Renal cortical epithelial cell (primary cell): Measurements from ENCODE around the gene PSENEN. TPM values are rescaled to one million over a fixed set of nuclear protein-coding genes. Genes with fewer than 3 reads are reported as not detected.
A peak's percentile ranks its signal among the peaks of the same experiment; 100 is the strongest.

Experiments used
- DNase-seq: peaks from one replicate; pipeline ENCODE4 v3.0.0-alpha.2; 2011; ENCODE audit warnings: low read depth
- total RNA-seq: library from RNA; depleted of rRNA; stranded (reverse); fragments of >200 nt; gene quantifications from 2 replicates; pipeline ENCODE4 v1.2.3, GENCODE V29; 2014

The PSENEN gene
- total RNA-seq, 1 donor from 2014 or later = 23.5 TPM

GRCh38 chr19:35773020-35773806 is 27.8 kb downstream of the PSENEN start:
- DNase-seq = peak; percentile 92

- DNase-seq = no peak
These were observed 29.0 kb downstream of the PSENEN start for GRCh38 chr19:35774274-35775045.

- DNase-seq = no peak
These were observed 29.5 kb downstream of the PSENEN start for GRCh38 chr19:35775046-35775297.

GRCh38 chr19:35775298-35776101 is 30.0 kb downstream of the PSENEN start, which contains the start of gene ARHGAP33:
TSS of gene ARHGAP33 (plus strand) at chr19:35775564. CDS start at chr19:35775659, 95 bp downstream.
- DNase-seq = peak; percentile 87

GRCh38 chr19:35776102-35776788 is 30.8 kb downstream of the PSENEN start:
- DNase-seq = no peak

GRCh38 chr19:35777086-35777841 is 31.8 kb downstream of the PSENEN start:
- no peak for DNase-seq

GRCh38 chr19:35777961-35778360 is 32.5 kb downstream of the PSENEN start:
- DNase-seq = no peak

- no peak for DNase-seq
These were observed 33.6 kb downstream of the PSENEN start for GRCh38 chr19:35779033-35779432.

GRCh38 chr19:35780058-35780457 is 34.6 kb downstream of the PSENEN start:
- no peak for DNase-seq

- no peak for DNase-seq
These were observed 35.3 kb downstream of the PSENEN start for GRCh38 chr19:35780717-35781116.

- DNase-seq = no peak
These were observed 36.2 kb downstream of the PSENEN start for GRCh38 chr19:35781650-35782049.

- no peak for DNase-seq
These were observed 37.1 kb downstream of the PSENEN start for GRCh38 chr19:35782589-35782988.

GRCh38 chr19:35783469-35784434 is 38.3 kb downstream of the PSENEN start:
- no peak for DNase-seq

- no peak for DNase-seq
These were observed 39.3 kb downstream of the PSENEN start for GRCh38 chr19:35784503-35785338.

- DNase-seq = no peak
These were observed 39.8 kb downstream of the PSENEN start for GRCh38 chr19:35785339-35785627.

GRCh38 chr19:35786299-35787160 is 41.1 kb downstream of the PSENEN start:
- DNase-seq = no peak

- no peak for DNase-seq
These were observed 41.9 kb downstream of the PSENEN start for GRCh38 chr19:35787227-35787799.
